SW480 (cell line): ENCODE data around the gene PLAU.
A peak's percentile ranks its signal among the peaks of the same experiment; 100 is the strongest.
"Not testable (repeated sequence)": the region's sequence is repeated elsewhere in the genome, so short reads cannot be mapped to it uniquely, and the experiment has no call there.

Source experiments
- DNase-seq: peaks from one replicate; pipeline ENCODE4 v3.0.0-alpha.2; 2016; ENCODE audit warnings: low spot score

Gene PLAU

GRCh38 chr10:73898730-73899410 lies 12.1 kb upstream of the PLAU start:
- no peak for DNase-seq

- peak; percentile 79 for DNase-seq
These were observed 11.5 kb upstream of the PLAU start for GRCh38 chr10:73899423-73899822.

GRCh38 chr10:73900064-73900463 lies 10.9 kb upstream of the PLAU start:
- DNase-seq: no peak

- no peak for DNase-seq
These were observed 9.7 kb upstream of the PLAU start for GRCh38 chr10:73901261-73901660.

GRCh38 chr10:73902351-73902750 lies 8.6 kb upstream of the PLAU start:
- no peak for DNase-seq

- DNase-seq: no peak
These were observed 5.5 kb upstream of the PLAU start for GRCh38 chr10:73905256-73906020.

GRCh38 chr10:73906524-73907447 lies 4.1 kb upstream of the PLAU start:
- DNase-seq: peak; percentile 87

- DNase-seq: no peak
These were observed 3.0 kb upstream of the PLAU start for GRCh38 chr10:73907841-73908517.

GRCh38 chr10:73908853-73909539 lies 1.9 kb upstream of the PLAU start:
- peak; percentile 54 for DNase-seq

- no peak for DNase-seq
These were observed 1.3 kb upstream of the PLAU start for GRCh38 chr10:73909540-73910115.

- no peak for DNase-seq
These were observed 550 bp upstream of the PLAU start for GRCh38 chr10:73910401-73910763.

GRCh38 chr10:73911553-73912004 lies 647 bp downstream of the PLAU start:
- DNase-seq: no peak

GRCh38 chr10:73914036-73914435 lies 3.1 kb downstream of the PLAU start:
- DNase-seq: no peak

- no peak for DNase-seq
These were observed 4.4 kb downstream of the PLAU start for GRCh38 chr10:73915206-73915851.

- DNase-seq: no peak
These were observed 6.0 kb downstream of the PLAU start for GRCh38 chr10:73916761-73917470.

- no peak for DNase-seq
These were observed 6.8 kb downstream of the PLAU start for GRCh38 chr10:73917566-73918305.

GRCh38 chr10:73919481-73919880 lies 8.5 kb downstream of the PLAU start:
- DNase-seq: not testable (repeated sequence)

- DNase-seq: no peak
These were observed 9.2 kb downstream of the PLAU start for GRCh38 chr10:73920089-73920488.
